HEK293T (cell line): Measurements from ENCODE around the gene PSMG1.

Experiments used
- CTCF ChIA-PET: fragments of 350-600 bp; formaldehyde crosslinking; extraction: SDS; loops from one replicate; lab custom pipeline; 2021; ENCODE audit warnings: antibody characterized with exemption, inconsistent platforms; lab: Yijun Ruan, JAX
- POLR2A ChIA-PET: fragments of 350-600 bp; formaldehyde crosslinking; extraction: SDS; loops from one replicate; lab custom pipeline; 2020; ENCODE audit warnings: antibody characterized with exemption, inconsistent platforms; lab: Yijun Ruan, JAX
- DNase-seq: peaks from one replicate; pipeline ENCODE4 v3.0.0; 2012; ENCODE audit warnings: mixed read lengths; ENCODE audit errors: extremely low spot score
- ARNT ChIP-seq: fragments of 450-650 bp; IDR thresholded peaks from 2 replicates; pipeline ENCODE4 v1.6.1; 2017; ENCODE audit warnings: mild to moderate bottlenecking
- BHLHE40 ChIP-seq: fragments of 450-650 bp; IDR thresholded peaks from 2 replicates; pipeline ENCODE4 v1.6.1; 2016; ENCODE audit warnings: mild to moderate bottlenecking, moderate library complexity, borderline replicate concordance
- CTBP1 ChIP-seq: fragments of 450-650 bp; IDR thresholded peaks from 2 replicates; pipeline ENCODE4 v1.6.1; 2016; ENCODE audit warnings: borderline replicate concordance
- ELF4 ChIP-seq: fragments of 450-650 bp; IDR thresholded peaks from 2 replicates; pipeline ENCODE4 v1.6.1; 2017; ENCODE audit warnings: antibody characterized with exemption
- FOXA1 ChIP-seq: fragments of 450-650 bp; IDR thresholded peaks from 2 replicates; pipeline ENCODE4 v1.6.1; 2016; ENCODE audit warnings: mild to moderate bottlenecking
- FOXK2 ChIP-seq: fragments of 450-650 bp; IDR thresholded peaks from 2 replicates; pipeline ENCODE4 v1.6.1; 2016; ENCODE audit warnings: mild to moderate bottlenecking
- FOXM1 ChIP-seq: fragments of 450-650 bp; IDR thresholded peaks from 2 replicates; pipeline ENCODE4 v1.6.1; 2017; ENCODE audit warnings: mild to moderate bottlenecking, borderline replicate concordance
- HDGF ChIP-seq: fragments of 450-650 bp; IDR thresholded peaks from 2 replicates; pipeline ENCODE4 v1.6.1; 2017; ENCODE audit warnings: antibody characterized with exemption, borderline replicate concordance
- L3MBTL2 ChIP-seq: fragments of 450-650 bp; conservative IDR thresholded peaks from 2 replicates; pipeline ENCODE4 v1.6.1; 2016; ENCODE audit warnings: mild to moderate bottlenecking
- LEF1 ChIP-seq: fragments of 450-650 bp; IDR thresholded peaks from 2 replicates; pipeline ENCODE4 v1.6.1; 2017; ENCODE audit warnings: mild to moderate bottlenecking, borderline replicate concordance
- NFRKB ChIP-seq: fragments of 450-650 bp; IDR thresholded peaks from 2 replicates; pipeline ENCODE4 v1.6.1; 2016; ENCODE audit warnings: mild to moderate bottlenecking, moderate library complexity
- PKNOX1 ChIP-seq: fragments of 450-650 bp; IDR thresholded peaks from 2 replicates; pipeline ENCODE4 v1.6.1; 2016
- SP1 ChIP-seq: fragments of 450-650 bp; IDR thresholded peaks from 2 replicates; pipeline ENCODE4 v1.6.1; 2017
- SUZ12 ChIP-seq: fragments of 450-650 bp; IDR thresholded peaks from 2 replicates; pipeline ENCODE4 v1.6.1; 2016; ENCODE audit warnings: mild to moderate bottlenecking
- TARDBP ChIP-seq: fragments of 450-650 bp; IDR thresholded peaks from 2 replicates; pipeline ENCODE4 v1.6.1; 2016
- ZNF384 ChIP-seq: fragments of 450-650 bp; IDR thresholded peaks from 2 replicates; pipeline ENCODE4 v1.6.1; 2016

Gene PSMG1

GRCh38 chr21:39148975-39149374 lies 34.3 kb downstream of the PSMG1 start:
- TF ChIP-seq SP1 (no peak), L3MBTL2 (no peak), FOXK2 (no peak), CTBP1 (no peak), HDGF (no peak), TARDBP (no peak), ELF4 (no peak), FOXA1 (no peak), LEF1 (no peak), ZNF384 (no peak), SUZ12 (no peak), ARNT (no peak), NFRKB (no peak), BHLHE40 (no peak), PKNOX1 (no peak), FOXM1 (no peak)
- ChIA-PET POLR2A (no interaction called here), CTCF (no interaction called here)
- DNase-seq: no peak

GRCh38 chr21:39144191-39144590 lies 39.1 kb downstream of the PSMG1 start:
- CTCF ChIA-PET: no interaction called here
- no peak for TF ChIP-seq PKNOX1
- no peak for TF ChIP-seq FOXK2
- no peak for TF ChIP-seq ARNT
- POLR2A ChIA-PET: no interaction called here

GRCh38 chr21:39142972-39143371 lies 40.3 kb downstream of the PSMG1 start:
- TF ChIP-seq NFRKB (no peak), ZNF384 (no peak), CTBP1 (no peak), TARDBP (no peak), BHLHE40 (no peak), ELF4 (no peak), FOXK2 (no peak), FOXM1 (no peak), HDGF (no peak), SP1 (no peak), PKNOX1 (no peak), SUZ12 (no peak), ARNT (no peak), FOXA1 (no peak), LEF1 (no peak)
- ChIA-PET POLR2A (no interaction called here), CTCF (no interaction called here)
- DNase-seq: no peak

More at GRCh38 chr21:39144191-39144590, 39.1 kb downstream of the PSMG1 start:
- no peak for DNase-seq

- no peak for TF ChIP-seq HDGF
- no peak for TF ChIP-seq ARNT
- TF ChIP-seq CTBP1: no peak
- no peak for TF ChIP-seq ELF4
- no peak for TF ChIP-seq SUZ12
- no peak for TF ChIP-seq TARDBP
- TF ChIP-seq BHLHE40: no peak
- TF ChIP-seq PKNOX1: no peak
- TF ChIP-seq L3MBTL2: no peak
- TF ChIP-seq SP1: no peak
- TF ChIP-seq NFRKB: no peak
- TF ChIP-seq FOXK2: no peak
- no peak for TF ChIP-seq ZNF384
- TF ChIP-seq LEF1: no peak
- no peak for TF ChIP-seq FOXM1
- CTCF ChIA-PET: no interaction called here
- POLR2A ChIA-PET: no interaction called here
- no peak for DNase-seq
These were observed 41.7 kb downstream of the PSMG1 start for GRCh38 chr21:39141502-39141901.

GRCh38 chr21:39137248-39138178 lies 45.7 kb downstream of the PSMG1 start:
- DNase-seq: no peak
- ChIA-PET POLR2A (no interaction called here), CTCF (interaction anchor here (0.7 to 1.5 kb wide), 4 partner anchors 13 to 468 kb away, joined by 3 to 4 read pairs (median 4); no protein-coding TSS in a partner anchor)
- no peak for TF ChIP-seq CTBP1
- TF ChIP-seq SP1: no peak
- TF ChIP-seq LEF1: no peak
- no peak for TF ChIP-seq FOXA1
- TF ChIP-seq SUZ12: no peak
- no peak for TF ChIP-seq NFRKB
- TF ChIP-seq ELF4: no peak
- no peak for TF ChIP-seq PKNOX1
- TF ChIP-seq HDGF: no peak
